Stimulated activated CD4-positive, alpha-beta T cell treated with anti-CD3 and anti-CD28 coated beads, Interleukin-1b, Interleukin-23, amount 100 ng/mL, for 24 hours (primary cell): ENCODE results near the gene HPN.
A peak's percentile ranks its signal among the peaks of the same experiment; 100 is the strongest.
"Not testable (repeated sequence)": the region's sequence is repeated elsewhere in the genome, so short reads cannot be mapped to it uniquely, and the experiment has no call there.

Experiments
- DNase-seq, 4 experiments: peaks; one replicate each; pipeline ENCODE4 v3.0.0-alpha.2; 2020; ENCODE audit warnings: low read depth in 4 of 4, low spot score in 1 of 4

HPN gene

DNA sequence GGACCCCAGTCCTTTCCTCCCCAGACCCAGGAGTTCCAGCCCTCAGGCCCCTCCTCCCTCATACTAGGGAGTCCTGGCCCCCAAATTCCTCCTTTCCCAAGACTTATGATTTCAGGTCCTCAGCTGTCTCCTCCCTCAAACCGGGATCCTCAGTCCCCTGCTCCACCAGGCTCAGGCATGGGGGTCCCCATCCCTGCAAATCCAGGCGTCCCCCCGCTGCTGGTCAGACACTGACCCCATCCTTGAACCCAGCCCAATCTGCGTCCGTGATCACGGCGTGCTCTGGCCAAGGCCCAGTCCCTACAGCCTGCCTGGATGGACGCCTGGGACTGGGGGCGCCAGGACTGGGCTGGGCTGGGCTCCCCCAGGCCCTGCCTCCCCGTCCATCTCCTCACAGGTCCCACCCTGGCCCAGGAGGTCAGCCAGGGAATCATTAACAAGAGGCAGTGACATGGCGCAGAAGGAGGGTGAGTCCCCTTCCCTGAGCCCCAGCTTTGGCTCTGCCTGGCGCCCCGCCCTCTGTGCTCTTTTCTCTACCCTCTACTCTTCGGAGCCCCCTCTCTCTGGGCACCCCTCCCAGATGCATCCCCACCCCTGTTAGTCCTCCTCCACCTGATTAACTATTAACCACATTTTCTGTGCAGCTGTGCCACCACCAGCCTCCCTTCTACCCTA lies 672 bp downstream of the HPN start:
- no peak for DNase-seq

DNA sequence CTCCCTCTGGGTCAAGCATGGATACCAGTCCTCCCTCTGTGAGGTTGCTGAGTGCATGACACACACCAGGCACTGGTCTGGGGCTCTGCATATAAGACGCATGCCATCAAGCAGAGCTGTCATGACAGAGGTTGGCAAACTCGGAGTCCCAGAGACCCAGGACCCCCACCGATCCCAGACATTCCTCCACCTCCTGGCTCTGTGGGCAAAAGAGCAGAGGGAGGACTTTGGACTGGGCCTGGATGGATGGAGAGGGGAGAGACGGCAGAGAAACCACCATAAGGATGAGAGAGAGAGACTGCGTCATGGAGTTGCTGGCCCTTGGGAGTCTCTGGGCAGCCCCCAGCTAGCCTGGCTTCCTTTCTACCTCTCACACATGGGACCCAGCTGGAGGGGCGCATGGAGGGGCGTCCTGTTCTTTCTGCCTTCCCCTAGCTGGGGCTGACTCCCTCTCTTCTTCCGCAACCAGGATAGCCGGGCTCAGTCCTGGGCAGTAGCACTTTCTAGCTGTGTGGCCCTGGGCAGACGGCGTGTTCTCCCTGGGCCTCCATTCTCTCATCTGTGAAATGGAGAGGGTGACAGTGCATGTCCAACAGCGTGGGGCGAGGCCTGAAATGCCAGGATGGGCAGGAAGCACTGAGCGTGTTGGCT lies 1.6 kb downstream of the HPN start:
- DNase-seq = no peak

DNA sequence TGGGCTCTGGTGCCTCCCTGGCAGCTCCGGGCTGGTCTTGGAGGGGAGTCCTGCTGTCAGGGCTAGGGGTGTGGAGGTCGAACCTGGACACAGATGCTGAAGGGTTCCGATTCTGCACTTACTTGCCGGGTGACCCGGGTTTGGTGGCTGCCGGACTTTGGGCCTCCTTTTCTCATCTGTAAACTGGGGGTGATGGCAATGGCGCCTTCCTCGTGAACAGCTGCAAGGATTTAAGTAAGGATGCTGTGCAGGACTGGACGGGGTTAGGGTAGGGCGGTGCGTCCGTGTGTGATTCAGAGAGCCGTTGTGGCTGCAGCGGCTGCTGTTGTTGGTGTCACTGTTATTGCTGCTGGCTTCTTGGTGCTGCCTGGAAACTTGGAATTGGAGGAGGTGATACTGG lies 2.4 kb downstream of the HPN start:
- no peak for DNase-seq

DNA sequence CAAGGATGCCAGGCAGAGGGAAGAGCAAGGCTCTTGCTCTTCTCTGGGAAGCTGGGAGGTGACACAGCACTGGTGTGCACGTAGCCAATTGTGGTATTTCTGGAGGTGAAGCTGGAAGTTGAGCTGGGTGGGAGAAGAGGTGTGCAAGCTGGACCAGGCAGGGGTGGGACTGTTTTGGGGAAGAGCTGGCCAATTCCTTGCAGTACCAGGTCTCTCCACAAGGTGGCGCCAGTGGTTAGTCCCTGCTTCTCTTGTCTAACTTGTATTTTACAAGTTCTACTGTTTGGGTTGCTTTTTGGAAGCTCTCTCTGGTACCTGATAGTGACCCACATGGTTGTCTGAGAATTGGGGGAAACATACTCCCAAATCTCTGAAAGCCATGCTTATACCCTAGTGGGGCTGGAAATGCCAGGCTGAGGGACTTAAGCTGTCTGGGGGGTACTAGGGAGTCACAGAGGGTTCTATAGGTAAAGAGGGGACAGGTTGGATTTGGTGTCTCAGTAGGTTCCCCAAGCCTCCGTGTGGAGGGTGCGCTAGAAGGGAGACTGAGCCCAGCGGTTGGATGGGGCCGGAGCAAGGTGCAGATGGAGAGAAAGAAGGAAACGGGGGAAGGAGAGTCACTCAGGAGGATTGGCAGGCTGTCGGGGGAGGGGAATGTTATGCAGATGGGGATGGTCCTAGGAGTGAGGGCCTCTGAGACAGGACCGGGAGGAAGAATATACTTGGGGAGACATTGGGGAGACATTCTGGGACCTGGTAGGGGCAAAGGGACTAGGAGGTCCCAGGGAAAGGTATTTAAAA lies 3.0 kb downstream of the HPN start:
- peak in 3 of 4 experiments; percentile 46 to 57 (median 46) for DNase-seq

DNA sequence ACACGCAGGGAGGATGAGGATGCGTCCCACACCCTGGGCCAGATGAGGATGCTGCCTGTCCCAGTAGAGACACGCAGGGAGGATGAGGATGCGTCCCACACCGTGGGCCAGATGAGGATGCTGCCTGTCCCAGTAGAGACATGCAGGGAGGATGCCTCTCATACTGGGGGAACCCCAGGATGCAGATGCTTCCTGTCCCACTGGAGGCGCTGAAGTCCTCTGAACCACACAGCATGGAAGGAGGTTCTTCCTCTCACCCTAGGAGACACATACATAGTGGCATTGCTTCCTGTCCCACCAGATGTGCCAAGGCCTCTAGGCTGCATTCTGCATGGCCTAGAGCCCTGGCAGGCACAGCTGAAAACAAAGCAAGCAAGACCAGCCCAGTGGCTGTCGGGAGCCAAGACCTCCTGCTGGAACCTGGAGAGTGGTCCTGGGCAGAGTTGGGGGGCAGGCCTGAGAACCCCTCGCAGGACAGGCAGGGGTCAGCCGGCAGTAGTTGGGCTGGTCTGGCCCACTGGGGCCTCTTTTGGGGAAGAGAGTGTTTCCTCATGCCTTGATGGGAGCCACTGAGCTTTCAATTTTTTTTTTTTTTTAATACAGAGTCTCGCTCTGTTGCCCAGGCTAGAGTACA lies 4.3 kb downstream of the HPN start:
- DNase-seq = no peak

DNA sequence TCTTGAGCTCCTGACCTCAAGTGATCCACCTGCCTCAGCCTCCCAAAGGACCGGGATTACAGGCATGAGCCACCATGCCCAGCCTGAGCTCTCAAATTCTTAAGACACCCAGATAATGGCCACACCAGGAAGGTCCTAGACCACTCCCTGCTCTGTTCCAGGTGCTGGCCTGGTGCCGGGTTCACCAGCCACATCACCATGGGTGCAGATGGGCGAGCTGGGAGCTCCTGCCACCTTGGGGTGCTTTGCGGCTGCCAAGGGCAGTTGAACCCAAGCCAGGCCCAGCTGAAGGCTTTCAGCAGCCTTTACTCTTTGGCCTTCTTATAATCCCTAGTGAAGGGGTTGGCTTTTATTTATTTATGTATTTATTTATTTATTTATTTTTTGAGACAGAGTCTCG lies 4.9 kb downstream of the HPN start:
- DNase-seq = no peak

DNA sequence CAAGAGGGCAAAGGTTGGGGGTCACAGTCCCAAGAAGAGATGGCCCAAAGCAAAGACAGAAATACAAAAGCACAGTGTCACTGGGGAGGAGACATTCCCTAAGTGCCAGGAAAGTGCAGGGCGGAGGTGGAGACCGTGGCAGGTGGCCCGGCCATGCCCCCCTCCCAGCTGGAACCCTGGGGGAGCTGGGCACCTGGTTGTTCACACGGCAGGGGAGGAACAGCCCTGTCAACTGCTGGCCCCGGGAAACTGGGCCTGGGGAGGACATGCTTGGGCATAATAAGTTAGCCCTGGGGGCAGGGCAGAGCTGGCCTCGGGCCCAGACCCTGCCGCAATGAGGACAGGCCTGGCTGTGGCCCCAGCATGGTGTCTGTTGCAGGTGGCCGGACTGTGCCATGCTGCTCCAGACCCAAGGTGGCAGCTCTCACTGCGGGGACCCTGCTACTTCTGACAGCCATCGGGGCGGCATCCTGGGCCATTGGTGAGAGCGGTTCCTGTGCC lies 7.4 kb downstream of the HPN start:
- no peak for DNase-seq

DNA sequence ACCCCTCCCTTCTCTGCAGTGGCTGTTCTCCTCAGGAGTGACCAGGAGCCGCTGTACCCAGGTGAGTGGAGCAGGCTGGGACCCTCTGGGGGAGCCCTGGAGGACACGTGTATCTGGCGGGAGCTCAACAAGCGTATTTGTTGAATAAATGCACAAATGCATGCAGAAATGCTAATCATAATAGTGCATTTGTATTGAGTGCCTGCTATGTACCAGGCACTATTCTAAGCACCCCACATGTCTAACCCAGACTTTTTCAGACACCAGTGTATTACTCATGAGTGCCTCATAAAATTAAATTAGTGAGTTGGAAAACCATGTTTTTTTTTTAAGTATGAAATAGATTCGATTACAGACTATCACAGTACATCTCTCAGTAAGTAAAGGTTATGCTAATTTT lies 7.9 kb downstream of the HPN start:
- no peak for DNase-seq

DNA sequence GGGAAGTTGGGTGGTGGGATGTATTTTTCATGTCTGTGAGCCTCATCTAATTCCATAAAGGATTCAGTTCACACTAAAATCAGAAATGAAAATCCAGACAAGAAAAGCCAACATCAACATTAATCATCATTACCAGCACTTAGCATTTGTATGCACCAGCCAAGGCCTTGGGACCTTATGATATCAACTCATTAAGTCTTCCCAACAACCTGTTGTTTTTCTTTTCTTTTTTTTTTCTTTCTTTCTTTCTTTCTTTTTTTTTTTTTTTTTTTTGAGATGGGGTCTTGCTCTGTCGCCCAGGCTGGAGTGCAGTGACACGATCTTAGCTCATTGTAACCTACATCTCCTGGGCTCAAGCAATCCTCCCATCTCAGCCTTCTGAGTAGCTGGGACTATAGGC lies 9.1 kb downstream of the HPN start:
- DNase-seq = not testable (repeated sequence)

DNA sequence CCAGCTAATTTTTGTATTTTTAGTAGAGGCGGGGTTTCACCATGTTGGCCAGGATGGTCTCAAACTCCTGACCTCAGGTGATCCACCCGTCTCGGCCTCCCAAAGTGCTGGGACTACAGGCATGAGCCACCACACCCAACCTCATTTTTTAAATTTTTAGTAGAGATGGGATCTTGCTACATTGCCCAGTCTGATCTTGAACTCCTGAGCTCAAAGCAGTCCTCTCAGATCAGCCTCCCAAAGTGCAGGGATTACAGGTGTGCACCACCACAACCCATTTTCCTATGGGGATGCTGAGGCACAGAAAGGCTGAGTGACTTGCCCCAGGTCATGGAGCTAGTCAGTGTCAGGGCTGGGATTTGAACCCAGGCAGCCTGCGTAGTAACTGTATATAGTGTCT lies 9.7 kb downstream of the HPN start:
- not testable (repeated sequence) for DNase-seq

DNA sequence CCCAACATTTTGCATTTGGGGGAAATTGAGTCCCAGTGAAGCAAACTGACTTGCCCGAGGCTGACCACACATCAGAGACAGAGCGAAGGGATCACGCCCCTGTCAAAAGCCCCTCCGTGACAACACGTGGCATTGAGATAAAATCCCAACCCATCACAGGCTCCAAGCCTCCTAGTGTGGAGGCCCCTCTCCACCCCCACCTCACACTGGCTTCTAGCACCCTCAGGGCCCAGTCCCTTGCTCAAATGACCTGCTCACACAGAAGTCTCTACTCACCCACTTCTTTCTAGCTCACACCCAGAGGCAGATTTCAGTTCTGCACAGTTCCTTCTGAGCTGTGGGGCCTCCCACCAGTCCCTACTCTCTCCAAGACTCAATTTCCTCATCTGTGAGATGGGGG lies 10.3 kb downstream of the HPN start:
- no peak for DNase-seq

DNA sequence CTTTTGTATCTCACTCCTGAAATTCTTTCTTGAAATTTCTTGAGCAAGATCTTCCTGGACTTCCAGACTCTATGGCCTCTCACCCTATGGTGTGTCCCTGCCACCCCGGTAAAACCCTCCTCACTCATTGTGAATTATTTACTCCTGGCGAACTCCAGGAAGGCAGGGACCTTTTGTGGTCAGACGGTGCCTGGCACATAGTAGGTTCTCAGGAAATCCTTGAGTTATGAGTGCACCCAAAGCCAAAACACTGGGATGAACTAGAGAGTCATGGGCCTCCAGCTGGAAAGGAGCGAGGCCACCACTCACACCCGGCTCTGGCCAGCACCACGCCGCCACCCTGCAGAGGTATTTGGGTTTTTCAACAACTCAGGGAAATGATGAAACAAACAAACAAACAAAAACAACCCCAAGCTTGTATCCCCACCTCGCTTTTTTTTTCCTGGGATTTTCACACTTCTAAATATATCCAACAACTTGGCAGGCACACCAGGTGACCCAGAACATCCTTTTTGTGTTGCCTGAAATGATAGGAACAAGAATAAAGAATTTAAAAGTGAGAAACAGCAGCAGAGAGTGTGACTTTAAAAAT lies 11.2 kb downstream of the HPN start:
- no peak for DNase-seq

DNA sequence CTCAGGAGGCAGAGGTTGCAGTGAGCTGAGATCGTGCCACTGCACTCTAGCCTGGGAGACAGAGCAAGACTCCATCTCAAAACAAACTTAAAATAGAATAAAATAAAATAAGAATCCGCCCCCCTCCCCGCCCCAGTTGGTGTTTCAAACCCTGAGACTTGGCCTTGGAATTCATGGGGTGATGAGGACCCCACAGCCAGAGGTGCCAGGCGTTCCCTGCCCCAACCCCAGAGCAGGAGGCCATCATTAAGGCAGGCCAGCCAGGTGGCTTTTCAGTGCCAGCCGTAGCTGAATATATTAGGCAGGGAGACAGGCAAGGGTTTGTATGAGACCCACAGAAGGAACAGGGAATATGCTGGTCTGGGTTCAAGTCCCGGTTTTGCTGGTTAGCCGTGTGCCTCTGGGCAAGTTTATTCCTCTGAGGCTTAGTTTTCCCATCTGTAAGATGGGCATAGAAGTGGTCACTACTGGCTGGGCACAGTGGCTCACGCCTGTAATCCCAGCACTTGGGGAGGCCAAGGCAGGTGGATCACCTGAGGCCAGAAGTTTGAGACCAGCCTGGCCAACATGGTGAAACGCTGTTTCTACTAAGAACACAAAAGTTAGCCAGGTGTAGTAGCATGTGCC lies 12.3 kb downstream of the HPN start:
- DNase-seq = no peak

DNA sequence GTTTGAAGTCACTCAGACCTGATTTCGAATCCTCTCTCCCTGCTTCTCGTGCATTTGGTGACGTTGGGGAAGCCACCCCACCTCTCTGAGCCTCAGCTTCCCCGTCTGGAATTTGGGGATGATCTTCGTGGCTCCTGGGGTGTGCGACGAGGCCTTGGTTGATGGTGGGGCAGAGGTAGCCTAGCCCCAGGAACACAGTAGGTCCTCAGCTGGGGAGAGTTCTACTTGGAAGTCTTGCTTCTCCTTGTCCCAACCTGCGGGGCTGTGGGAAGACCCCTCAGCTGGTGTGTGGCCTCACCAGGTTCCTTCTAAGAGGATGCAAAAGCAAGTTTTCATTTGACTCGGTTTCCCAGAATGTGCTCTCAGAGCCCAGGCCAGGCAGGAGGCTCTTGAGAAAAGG lies 13.1 kb downstream of the HPN start:
- no peak for DNase-seq

DNA sequence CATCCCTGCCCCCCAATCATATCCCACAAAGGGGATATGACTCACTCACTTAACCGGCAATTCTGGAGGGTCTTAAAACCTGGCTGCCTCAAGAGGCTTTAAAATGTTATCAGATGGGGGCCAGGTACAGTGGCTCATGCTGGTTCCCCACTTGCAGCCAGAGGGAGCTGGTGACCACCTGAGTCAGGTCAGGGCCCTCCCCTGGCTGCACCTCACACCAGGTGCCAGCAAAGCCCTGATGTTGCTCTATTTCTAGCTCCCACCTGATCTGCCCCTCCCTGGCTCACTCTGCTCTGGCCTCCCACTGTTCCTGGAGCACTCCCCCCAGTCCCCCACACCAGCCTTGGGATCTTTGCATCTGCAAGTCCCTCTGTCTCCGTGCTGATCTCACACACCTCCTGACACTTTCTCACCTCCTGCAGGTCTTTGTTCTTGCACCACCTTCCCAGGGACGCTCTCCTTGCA lies 14.2 kb downstream of the HPN start:
- DNase-seq = no peak

DNA sequence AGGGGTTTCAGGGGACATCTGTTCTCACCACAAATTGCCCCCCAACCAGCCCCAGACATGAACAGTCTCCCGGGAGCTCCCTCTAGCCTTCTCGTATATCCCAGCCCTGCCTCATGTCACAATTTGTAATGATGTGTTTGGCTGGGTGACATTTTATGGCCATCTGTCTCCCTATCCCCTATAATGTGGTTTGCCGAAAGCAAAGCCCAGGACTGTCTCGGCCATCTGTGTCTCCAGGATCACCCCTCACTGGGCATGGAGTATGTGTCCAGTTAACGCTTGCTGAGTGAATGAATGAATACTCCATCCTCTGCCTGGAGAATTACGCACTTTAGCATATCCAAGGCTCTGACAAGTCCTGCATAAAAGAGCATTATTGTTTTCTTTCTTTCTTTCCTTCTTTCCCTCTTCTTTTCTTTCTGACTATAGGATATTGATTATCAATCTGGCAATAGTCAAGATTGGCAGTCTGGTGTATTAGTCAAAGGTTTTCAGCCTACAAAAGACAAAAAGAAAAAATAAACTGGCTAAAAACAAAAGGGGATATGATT lies 15.1 kb downstream of the HPN start:
- no peak for DNase-seq

DNA sequence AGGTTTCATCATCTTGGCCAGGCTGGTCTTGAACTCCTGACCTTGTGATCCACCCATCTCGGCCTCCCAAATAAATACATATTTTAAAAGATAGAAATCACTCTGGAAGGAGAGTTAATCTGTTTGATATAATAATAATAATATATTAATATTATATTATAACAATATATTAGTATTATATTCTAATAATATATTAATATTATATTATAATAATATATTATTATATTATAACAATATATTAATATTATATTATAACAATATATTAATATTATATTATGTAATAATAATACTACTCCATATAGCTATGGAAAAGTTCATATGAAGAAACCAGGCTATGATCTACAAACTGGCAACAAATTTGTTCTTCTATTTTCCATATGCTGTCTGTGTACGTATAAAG lies 16.8 kb downstream of the HPN start:
- no peak for DNase-seq

DNA sequence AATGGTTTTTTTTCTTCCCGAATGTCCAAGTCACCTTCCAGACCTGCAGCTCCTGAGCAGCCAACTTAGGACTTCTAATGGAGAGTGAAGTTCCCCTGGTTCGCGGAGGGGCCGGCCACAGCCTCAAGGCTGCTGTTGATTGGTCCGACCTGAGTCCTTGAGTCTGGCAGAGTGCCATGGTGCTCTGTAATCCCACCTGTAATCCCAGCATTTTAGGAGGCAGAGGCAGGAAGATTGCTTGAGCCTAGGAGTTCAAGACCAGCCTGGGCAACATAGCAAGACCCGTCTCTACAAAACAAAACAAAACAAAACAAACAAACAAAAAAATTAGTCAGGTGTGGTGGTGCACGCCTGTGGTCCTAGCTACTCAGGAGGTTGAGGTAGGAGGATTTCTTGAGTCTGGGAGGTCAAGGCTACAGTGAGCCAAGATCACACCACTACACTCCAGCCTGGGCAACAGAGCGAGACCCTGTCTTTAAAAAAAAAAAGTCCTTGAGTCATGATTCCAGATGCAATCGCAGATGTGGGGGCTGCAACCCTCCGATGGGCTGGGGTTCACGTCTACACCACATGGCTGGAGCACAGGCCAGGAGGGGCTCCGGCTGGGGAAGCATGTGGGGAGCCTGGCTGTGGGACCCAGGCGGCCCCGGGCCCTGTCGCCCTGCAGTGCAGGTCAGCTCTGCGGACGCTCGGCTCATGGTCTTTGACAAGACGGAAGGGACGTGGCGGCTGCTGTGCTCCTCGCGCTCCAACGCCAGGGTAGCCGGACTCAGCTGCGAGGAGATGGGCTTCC lies 17.7 kb downstream of the HPN start:
- no peak for DNase-seq

DNA sequence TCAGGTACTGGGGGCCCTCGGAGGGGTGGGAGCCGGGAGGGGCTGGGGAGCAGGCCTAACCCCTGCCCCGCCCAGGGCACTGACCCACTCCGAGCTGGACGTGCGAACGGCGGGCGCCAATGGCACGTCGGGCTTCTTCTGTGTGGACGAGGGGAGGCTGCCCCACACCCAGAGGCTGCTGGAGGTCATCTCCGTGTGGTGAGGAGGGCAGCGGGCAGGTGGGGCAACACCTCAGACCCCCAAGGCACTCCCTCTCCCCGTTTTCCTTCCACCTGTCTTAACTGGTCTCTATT lies 18.2 kb downstream of the HPN start:
- DNase-seq = no peak
